ENCODE measurements around the gene AHRR.

GRCh38 chr5:400282-401145, 79.0 kb downstream of the AHRR start:
- TF ChIP-seq REST (IDR thresholded peaks at IDR 0.05; ENCODE audit: insufficient read depth in 1 of 2, low read depth in 2 of 2, low read length in 2 of 2) (no peak), POLR2AphosphoS5 (IDR thresholded peaks at IDR 0.05; ENCODE audit: low read depth, low read length) (no peak), TAF1 (IDR thresholded peaks at IDR 0.05; ENCODE audit: borderline replicate concordance, insufficient read depth, low read length) (no peak)

Measured in PFSK-1 (cell line).